GM18867 (cell line): ENCODE results near the gene C1orf167.

Experiments used
- ATAC-seq: cut with Tn5 transposase; IDR thresholded peaks from one replicate; pipeline ENCODE4 v1.9.1; 2021; ENCODE audit warnings: mild to moderate bottlenecking, moderate library complexity; ENCODE audit not compliant: unreplicated experiment

The C1orf167 gene

DNA sequence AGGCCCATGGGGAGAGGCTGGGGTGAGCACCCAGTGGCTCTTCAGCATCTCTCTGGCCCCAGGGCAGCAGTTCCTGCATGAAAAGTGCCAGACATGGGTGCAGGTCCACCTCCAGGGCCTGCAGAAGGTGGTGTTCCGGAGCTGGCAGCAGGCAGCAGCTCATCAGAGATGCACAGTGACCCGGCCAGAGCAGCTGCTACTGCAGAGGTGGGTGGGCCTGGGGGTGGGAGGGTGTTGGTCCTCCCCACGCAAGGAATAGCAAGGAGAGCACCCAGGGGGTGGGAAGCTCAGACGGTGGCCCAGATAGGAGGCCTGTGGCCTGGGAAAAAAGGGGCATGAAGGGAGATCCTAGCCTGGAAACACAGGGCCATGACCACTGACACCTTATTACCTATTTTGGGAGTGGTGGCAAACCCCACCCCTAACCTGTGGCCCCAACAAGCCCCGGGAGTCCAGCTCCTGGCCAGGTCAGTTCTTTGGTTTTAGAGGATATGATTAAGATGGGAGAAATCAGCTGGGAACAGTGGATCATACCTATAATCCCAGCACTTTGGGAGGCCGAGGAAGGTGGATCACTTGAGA lies 20.2 kb downstream of the C1orf167 start:
- ATAC-seq: no peak

DNA sequence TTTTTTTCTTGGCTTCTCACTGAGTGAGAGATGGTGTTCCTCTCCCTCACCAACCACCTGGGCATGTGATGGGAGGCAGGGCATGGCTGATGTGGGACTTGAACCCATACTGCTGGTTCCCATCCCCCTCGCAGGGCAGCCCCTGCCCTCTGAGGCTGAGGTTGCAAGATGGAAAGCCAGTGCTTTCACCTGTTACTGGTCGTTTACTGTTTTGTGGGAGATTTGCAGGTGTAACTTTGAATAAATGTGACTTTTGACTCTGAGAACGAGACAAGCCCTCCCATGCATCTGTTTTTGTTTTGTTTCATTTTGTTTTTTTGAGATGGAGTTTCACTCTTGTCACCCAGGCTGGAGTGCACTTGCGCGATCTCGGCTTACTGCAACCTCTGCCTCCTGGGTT lies 21.6 kb downstream of the C1orf167 start:
- no peak for ATAC-seq

DNA sequence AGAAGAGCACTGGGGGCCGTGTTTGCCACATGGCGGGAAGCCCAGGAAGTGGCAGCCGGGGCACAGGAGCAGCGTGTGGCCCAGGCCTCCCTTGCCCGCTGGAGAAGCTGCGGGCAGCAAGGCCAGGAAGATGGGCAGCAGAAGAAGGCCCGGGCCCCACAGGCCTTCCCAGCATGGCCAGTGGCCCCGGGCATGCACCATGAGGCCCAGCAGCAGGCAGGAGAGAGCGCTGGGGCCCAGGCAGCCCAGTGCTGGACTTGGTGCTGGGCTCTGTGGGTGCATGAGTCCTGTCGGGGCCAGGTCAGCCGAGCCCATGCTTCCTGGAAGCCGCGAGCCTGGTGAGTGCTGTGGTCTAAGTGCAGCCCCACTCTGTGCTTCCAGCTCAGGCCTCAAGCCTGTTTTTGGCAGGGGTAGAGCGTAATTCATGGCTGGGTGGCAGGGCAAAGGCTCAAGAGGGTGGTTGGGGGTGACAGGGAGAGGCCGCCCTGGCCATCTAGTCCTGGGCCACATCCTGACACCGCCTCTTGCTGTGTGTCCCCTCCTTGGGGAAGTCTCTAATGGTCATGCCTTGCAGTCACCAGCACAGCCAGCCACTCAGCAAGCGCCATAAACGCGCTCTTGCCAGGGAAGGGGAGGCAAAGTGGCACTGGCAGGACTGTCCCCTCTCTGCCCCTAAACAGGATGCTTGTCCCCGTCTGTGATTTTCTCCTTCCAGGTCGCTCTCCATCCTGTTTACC lies 22.4 kb downstream of the C1orf167 start:
- no peak for ATAC-seq

DNA sequence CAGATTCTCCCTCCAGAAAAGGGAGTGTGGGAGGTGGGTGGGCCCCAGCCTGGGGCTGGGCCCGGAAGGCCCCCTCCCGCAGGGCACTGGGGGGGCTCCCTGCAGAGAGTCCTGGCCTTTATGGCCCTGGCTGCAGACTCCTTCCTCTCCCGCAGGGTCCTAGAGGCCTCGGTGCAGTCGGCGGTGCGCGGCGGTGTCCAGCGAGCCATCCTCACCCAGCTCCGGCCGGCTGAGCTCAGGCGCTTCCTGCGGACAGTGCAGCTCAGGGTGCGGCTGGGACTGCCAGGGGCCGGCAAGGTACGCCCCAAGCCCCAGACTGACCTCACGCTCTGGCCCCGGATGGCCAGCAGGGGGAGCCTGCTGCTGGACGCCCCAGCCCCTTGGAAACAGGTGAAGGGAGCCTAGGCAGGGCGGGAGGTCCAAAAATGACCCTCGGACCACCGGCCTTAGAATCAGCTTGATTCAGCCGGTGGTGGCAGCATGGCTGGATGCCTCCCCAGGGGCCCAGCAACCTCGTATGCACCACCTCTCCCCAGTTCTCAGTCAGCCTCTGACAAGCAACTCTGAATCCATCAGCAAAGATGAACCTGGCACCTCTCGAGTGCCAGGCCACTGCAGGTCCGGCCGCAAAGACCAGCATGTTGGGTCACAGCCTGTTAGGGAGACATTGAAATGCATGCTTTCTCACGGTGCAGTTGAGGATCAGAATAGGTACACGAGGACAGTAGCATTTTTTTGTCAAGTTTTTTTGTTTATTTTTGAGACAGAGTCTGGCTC lies 23.2 kb downstream of the C1orf167 start:
- no peak for ATAC-seq

DNA sequence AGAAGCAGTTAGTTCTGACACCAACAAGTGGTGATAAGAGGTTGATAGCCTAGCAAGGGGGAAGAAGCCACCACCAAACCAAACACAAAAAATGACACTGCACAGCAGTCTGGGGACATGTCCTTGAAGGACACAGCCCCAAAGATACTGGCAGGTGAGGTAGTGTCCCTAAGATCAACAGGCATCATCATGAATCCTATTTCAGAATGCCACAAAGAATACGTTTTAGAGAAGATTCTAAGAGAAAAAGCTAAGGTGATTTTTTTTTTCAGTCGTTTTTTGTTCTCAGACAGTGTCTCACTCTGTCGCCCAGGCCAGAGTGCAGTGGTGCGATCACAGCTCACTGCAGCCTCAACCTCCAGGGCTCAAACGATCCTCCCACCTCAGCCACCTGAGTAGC lies 24.2 kb downstream of the C1orf167 start:
- no peak for ATAC-seq

DNA sequence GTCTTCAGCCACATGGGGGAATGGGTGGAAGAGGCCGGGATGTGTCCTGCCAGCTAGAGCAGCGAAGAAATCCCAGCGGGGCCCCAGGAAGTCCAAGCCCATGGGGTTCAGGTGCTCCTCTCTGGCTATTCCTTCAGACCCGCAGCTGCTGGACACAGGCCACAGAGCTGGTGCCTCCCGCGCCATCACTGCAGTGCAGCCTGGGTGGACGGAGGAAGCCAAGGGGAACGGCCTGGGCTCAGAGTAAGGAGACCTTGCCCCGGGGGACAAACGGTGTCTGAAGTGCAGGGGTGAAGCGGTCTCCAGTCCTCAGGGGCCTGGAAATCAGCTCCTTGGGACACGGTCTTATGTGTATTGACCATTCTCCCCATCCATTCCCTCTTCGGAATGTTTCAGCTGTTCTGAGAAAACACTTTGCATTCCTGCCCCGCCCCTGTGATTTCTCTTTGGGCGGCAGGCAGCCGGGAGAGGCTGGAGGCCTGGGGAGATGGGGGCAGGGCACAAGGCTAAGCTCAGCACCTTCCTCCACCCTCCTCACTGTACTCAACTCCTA lies 25.3 kb downstream of the C1orf167 start:
- no peak for ATAC-seq

DNA sequence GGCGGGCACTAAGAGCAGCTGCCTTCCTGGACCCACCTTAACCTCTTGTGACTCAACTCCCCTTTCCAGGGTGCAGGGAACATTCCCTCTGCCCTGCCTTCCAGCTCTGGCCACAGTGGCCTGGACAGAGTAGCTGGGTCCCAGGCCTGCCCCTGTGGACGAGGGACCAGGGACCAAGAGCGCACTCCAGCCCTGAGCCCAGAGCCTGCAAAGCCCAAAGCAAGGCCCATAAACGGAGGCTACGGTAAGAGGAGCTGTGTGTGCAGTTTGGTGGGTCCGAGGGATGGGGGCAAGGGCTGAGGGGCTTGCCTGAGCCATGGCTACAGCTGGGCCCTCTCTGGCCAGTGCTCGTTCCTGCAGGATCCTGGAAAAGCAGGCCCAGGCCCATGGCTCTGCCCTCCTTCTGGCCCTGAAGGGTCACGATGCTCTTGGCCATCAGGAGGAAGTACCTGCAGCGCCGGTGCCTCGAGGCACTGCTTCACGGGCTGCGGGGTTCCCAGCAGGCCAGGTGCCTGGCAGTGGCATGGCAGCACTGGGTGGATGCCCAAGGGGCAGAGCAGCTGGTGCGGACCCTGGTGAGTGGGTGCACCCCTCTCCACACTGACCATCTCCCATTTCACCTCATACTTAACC lies 25.9 kb downstream of the C1orf167 start:
- no peak for ATAC-seq

DNA sequence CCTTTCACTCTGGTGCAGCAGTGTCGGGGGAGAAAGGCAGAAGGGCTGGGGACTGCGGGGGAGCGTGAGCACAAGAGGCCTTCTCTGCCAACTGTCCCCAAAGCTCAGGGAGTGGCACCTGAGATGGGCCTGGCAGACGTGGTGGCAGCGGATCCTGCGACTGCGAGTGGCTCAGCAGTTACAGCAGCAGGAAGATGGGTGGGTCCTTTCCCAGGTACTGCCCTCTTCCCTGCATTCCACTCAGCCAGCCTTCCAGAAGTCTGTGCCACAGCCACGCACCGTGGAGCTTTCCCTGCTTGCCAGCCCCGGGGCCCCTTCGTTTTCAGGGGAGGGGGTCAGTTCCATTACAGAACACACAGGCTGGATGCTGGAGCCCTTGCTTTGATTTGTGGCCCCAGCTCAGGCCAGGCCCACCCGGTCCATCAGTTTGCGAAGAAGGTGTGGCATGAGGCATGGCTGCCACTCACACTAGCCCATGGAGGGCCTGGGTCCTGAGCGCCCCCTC lies 26.6 kb downstream of the C1orf167 start:
- ATAC-seq: no peak

DNA sequence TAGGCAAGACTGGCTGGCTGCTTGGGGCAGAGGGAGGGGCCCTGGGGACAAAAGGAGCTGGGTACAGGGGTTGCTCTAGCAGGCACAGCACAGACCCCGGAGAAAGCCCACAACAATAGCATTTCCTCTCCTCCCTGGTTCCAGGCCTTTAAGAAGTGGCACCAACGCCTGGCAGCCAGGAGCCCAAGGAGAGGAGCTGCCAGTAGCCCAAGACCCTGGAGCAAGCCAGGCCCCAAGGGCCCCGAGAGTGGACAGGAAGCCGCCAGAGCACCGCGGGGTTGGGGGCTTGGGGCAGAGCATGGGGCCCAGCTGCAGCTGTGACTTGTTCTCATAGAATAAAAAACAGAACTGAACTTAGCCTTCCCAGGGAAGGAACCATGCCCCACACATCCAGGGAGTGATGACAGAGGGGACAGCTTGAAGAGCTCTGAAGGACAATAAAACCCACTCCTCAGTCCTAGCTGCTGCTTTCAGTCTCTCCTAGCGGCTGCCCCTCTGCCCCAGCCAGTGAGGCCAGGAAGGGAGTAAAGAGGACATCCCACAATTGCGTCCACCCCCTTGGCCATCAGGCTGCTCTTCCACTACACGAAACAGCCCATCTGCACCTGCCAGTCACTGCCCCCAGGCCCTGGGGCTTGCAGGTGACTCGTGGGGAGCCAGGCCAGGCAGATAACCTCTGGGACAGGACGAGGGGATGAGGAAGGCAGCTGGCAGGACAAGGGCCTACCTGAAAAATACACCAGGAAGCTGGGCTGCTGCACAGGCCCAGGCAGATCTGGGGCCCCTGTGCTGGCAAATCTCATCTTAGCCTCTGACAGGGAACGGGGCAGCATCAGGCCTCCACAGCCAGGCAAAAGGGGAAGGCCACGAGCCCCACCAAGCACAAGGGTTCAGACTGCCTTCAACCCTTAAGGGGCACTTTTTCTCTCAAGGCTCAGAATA lies 27.4 kb downstream of the C1orf167 start:
- ATAC-seq: no peak

DNA sequence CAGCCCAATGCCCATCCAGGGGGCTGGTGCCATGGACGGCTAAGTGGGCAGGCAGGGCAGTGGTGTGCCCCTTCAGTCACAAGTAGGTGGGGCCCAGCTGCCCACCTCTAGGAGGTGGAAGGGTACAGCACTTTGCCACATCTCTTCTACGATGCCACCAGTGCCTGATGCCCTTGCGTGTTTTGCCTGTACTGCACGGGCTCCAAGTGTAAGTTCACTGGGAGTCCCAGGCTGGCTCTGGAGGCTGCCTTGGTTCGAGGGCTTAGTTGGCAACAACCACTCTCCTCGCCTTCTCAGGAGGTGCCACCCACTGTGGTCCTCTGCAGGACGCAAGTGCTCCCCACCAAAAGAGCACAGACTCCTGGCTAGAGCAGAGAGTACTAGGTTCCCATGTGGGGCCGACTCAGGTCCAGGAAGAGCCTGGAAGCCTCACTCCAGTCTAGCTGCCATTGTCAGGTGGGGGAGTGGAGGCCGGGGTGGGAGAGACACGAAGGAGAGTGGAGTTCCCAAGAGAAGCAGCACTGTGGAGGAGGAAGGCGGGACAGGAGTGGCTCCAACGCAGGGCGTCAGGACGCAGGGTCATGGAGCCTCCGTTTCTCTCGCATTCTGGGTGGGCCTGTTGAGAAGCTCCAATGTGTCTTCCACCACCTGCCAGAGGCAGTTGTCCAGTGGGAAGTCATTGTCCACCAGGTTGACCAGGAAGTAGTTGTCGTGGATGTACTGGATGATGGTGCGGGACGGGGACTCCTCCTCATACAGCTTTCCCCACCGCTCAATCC lies 28.3 kb downstream of the C1orf167 start:
- ATAC-seq: no peak

DNA sequence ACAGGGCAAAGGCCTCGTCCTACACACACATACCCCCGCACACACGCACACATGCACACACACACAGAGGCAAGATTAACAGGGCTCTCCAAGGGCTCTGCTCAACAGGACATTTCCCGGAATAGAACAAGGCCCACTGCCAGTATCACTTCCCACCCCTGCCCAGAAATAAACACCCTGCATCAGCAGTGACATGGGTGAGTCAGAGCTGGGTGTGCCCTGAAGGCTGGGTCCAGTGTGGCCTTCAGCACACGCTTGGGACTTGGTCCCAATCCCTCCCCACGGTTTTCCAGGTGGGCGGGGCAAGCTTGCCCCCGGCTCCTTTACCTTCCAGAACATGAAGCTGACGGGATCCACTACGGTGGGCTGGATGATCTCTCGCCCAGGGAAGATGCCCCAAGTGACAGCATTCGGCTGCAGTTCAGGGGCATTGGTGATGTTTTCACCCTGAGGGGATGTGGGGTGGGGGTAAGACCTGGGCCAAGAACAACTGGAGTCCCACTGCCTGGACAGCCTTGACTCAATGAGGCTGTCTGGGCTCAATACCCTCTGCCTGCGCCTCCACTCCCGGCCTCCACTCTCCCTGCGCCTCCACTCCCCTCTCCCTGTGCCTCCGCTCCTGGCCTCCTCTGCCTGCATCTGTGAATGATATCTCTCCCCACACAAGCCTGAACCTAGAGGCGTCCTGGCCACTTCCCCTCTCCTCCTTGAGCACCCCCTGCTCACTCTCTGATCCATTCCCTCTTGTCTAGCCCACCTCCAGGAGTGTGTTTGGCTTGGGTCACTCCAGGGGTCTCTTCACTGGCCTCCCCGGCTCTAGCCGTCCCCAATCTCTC lies 29.1 kb downstream of the C1orf167 start:
- no peak for ATAC-seq

DNA sequence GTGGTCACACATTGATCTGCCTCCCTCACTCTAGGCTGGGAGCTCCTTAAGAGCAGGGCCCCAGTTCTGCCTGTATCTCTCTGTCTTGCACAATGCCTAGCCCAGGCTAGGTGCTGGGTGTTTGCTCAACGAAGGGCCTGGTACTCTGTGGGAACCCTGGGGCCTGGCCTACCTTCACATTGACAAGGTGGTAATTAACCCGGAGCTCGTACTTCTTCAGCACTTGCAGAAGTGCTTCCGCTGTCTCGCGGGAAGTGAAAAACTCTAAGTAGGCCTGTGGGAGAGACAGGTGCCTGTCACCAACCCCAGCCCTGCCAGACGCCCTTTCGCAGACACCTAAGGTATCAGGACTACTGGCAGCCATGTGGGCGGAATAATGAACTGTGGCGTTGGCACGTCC lies 30.1 kb downstream of the C1orf167 start:
- no peak for ATAC-seq

DNA sequence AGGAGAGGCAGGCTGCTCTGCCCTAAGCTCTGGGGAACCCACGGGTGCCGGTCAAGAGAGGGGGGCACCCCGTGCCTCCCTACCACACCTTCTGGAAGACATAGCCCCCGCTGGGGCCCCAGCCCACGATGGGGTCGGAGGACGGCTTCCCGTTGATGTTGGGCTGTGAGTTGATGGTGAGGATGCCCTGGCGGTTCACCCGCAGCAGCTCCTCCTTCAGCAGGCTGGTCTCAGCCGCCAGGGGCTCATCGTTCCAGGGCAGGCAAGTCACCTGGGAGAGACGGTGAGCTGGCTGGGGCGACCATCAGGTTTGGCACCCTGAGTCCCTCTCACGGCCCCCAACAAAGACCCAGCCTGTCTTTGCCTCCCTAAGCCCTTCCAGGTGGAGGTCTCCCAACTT lies 31.8 kb downstream of the C1orf167 start:
- ATAC-seq: no peak

DNA sequence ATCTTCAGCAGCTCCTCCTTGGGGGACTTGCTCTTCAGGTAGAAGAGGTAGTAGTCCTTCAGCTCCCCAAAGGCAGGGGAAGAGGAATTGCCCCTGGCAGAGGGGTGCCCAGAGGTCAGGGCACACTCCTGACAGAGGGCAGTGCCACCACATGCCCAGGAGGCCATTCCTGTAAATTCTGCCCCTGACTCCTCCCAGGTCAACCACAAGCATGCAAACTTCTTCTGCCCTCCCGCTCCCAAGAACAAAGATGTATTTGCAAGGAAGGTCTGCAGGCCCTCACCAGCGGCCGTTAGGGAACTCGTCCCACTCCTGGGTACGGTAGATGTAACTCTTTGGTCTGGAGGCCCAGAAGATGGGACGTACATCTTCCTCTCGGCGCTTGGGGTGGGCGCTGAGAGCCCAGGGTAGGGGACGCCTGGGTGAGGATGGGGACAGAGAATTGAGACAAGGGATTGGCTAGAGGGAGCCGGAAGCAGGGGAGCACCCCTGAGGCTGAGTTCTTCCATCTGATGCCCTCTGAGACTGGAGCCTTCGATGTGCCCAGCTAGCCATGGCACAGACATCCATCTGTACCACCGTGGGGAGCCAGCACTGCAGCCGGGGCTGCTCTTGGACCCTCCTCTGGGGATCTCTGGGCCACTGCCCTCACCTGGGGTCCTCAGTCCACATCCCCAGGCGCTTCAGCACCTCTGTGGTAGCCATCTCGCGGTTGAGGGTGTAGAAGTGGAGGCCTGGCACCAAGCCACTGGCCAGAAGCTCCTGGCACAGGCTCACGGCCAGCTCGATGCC lies 32.6 kb downstream of the C1orf167 start:
- no peak for ATAC-seq

DNA sequence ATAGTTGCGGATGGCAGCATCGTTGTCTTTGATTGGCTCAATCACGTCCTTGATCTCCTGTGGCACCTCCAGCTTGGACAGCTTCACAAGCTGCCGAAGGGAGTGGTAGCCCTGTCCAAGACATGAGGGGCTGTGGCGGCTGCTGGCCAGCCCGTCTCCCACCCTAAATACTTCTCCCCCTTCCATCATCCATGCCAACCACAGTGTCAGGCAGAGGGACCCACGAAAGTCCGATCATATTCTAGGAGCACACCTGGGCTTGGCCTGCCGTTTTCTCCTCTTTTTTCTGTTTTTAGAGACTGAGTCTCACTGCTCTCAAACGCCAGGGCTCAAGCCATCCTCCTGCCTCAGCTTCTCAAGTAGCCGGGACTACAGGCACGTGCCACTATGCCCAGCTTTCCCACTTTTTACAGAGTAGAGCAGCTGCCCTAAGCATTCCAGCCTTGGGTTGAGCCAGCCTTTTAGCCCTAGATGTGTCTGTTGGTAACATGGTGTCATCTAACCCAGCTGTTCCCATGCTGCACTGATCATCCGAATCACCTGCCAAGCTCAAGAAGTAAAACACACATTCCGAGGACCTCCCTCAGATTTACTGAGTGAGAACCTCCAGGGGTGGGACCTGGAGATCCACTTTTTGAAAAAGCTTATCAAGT lies 33.4 kb downstream of the C1orf167 start:
- no peak for ATAC-seq

DNA sequence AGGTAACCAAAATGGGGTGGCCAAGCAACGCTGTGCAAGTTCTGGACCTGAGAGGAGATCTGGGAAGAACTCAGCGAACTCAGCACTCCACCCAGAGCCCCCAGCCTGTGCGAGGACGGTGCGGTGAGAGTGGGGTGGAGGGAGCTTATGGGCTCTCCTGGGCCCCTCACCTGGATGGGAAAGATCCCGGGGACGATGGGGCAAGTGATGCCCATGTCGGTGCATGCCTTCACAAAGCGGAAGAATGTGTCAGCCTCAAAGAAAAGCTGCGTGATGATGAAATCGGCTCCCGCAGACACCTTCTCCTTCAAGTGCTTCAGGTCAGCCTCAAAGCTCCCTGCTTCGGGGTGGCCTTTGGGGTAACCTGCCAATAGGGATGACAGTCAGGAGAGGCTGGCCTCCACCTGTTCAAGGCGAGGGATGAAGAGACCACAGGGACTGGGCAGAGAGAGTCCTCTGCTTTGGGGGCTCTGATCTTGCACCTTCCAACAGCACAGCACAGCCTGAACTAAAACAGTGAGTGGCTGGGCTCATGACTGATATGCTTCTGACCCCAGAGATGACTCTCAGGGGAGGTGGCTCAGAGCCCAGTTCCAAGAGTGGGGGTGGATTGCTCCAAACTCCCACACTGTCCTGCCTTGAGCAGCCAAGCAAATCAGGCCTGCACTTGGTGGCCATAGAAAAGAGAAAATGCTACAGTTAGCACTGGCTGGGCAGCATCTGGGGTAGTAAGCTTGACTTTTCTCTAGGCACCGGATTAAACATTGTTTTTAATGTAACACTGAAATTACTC lies 34.2 kb downstream of the C1orf167 start:
- no peak for ATAC-seq
